Stimulated activated CD8-positive, alpha-beta memory T cell treated with anti-CD3 and anti-CD28 coated beads, Interleukin-7, amount 100 ng/mL, for 1 hour (primary cell): ENCODE measurements around the gene HTR3C.
"Not testable (repeated sequence)": the region's sequence is repeated elsewhere in the genome, so short reads cannot be mapped to it uniquely, and the experiment has no call there.

ENCODE experiments used
- DNase-seq, 2 donors: peaks; one replicate each; pipeline ENCODE4 v3.0.0-alpha.2; 2020; ENCODE audit warnings: low read depth in 2 of 2

Gene HTR3C

GRCh38 chr3:184031187-184031792 is 21.6 kb upstream of the HTR3C start, which contains the start of gene HTR3D:
Gene HTR3D (plus strand): TSS chr3:184031742. CDS start chr3:184031742, 0 bp downstream.
- DNase-seq = no peak

- no peak for DNase-seq
These were observed 15.0 kb upstream of the HTR3C start for GRCh38 chr3:184037816-184038215.

GRCh38 chr3:184038307-184038706 is 14.5 kb upstream of the HTR3C start:
- DNase-seq = not testable (repeated sequence)

GRCh38 chr3:184039414-184039813 is 13.4 kb upstream of the HTR3C start:
- no peak for DNase-seq

GRCh38 chr3:184040010-184040409 is 12.8 kb upstream of the HTR3C start:
- DNase-seq = no peak

- no peak for DNase-seq
These were observed 10.2 kb upstream of the HTR3C start for GRCh38 chr3:184042617-184043016.

GRCh38 chr3:184045995-184046394 is 6.9 kb upstream of the HTR3C start:
- no peak for DNase-seq

- no peak for DNase-seq
These were observed 2.5 kb upstream of the HTR3C start for GRCh38 chr3:184050217-184050847.

- no peak for DNase-seq
These were observed 5.2 kb downstream of the HTR3C start for GRCh38 chr3:184058029-184058428.

- DNase-seq = no peak
These were observed 6.6 kb downstream of the HTR3C start for GRCh38 chr3:184059424-184059823.

GRCh38 chr3:184062637-184063036 is 9.8 kb downstream of the HTR3C start:
- DNase-seq = no peak

- no peak for DNase-seq
These were observed 13.4 kb downstream of the HTR3C start for GRCh38 chr3:184066211-184066610.

- DNase-seq = no peak
These were observed 14.8 kb downstream of the HTR3C start for GRCh38 chr3:184067573-184068055.

- no peak for DNase-seq
These were observed 15.5 kb downstream of the HTR3C start for GRCh38 chr3:184068344-184068743.

GRCh38 chr3:184071142-184071541 is 18.3 kb downstream of the HTR3C start:
- DNase-seq = not testable (repeated sequence)

- DNase-seq = no peak
These were observed 20.8 kb downstream of the HTR3C start for GRCh38 chr3:184073621-184074020.

- DNase-seq = no peak
These were observed 23.1 kb downstream of the HTR3C start for GRCh38 chr3:184075901-184076300.

GRCh38 chr3:184077881-184078280 is 25.0 kb downstream of the HTR3C start:
- no peak for DNase-seq

- DNase-seq = no peak
These were observed 26.0 kb downstream of the HTR3C start for GRCh38 chr3:184078851-184079250.

- DNase-seq = no peak
These were observed 28.4 kb downstream of the HTR3C start for GRCh38 chr3:184081116-184081830.

- DNase-seq = no peak
These were observed 29.2 kb downstream of the HTR3C start for GRCh38 chr3:184082034-184082433.

- DNase-seq = no peak
These were observed 29.6 kb downstream of the HTR3C start for GRCh38 chr3:184082465-184082864.

- no peak for DNase-seq
These were observed 32.6 kb downstream of the HTR3C start for GRCh38 chr3:184085389-184085852.
